Measurements from ENCODE around the gene MYO5C. TPM values are rescaled to one million over a fixed set of nuclear protein-coding genes. Genes with fewer than 3 reads are reported as not detected.

MYO5C gene
- total and polyA plus RNA-seq, 2 of the 4 experiments (the other 2 are of a cell fraction) = under 0.01 to 0.03 TPM

DNA sequence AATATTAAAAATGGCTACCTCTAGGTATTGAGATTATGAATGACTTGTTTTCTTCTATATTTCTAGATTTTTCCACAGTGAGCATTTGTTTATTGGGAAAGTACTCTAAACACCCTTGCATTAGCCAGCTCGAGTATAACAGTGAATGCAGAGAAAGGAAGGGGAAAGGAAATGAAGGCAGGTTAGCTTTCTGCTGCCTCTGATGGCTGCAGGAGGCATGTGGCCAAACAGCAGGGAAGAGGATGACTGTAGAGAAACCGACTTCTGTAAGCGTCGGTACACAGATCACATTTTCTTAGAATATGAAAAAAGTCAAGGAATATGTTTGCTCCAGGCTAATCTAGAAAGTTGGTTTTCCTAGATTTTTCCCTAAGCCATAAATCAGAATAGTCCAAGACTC, 124.2 kb downstream of the MYO5C start:
- Histone ChIP-seq H2AK5ac (ENCODE audit: low read depth, low read length) (no peak overlapping the region), H4K8ac (ENCODE audit: low read depth in 2 of 2, low read length in 2 of 2) (no peak overlapping the region), H2BK120ac (ENCODE audit: low read depth, low read length) (no peak overlapping the region), H3K14ac (replicated peaks; ENCODE audit: low read depth, low read length) (no peak overlapping the region), H3K4me3 (ENCODE audit: insufficient read depth, low read depth, low read length) (no peak overlapping the region), H3K79me1 (ENCODE audit: low read depth in 1 of 2, low read length in 2 of 2) (peaks cover 5 to 24% of the 10 kb centered on the region in 2 experiments; a peak in 3 of 4 replicates), H2BK15ac (ENCODE audit: low read depth, low read length) (no peak overlapping the region), H3K9ac (ENCODE audit: low read depth, low read length) (no peak overlapping the region), H3K4me2 (ENCODE audit: low read depth, low read length) (no peak overlapping the region; the same call in 1 of the 2 replicates), H3K27ac (ENCODE audit: insufficient read depth, low read length) (no peak overlapping the region), H2AK9ac (replicated peaks; ENCODE audit: low read depth, low read length, poor library complexity) (no peak overlapping the region), H3K4ac (ENCODE audit: low read depth, low read length) (no peak overlapping the region), H3K27me3 (ENCODE audit: control insufficient read depth, insufficient read depth, low read length) (no peaks in the 10 kb centered on the region), H3K56ac (ENCODE audit: extremely low read depth, insufficient read depth, low read length) (no peak overlapping the region), H4K5ac (ENCODE audit: low read depth, low read length) (no peak overlapping the region), H4K20me1 (ENCODE audit: insufficient read depth, low read length) (no peaks in the 10 kb centered on the region), H3K9me3 (ENCODE audit: control insufficient read depth, insufficient read depth, low read length) (no peaks in the 10 kb centered on the region), H2BK20ac (ENCODE audit: low read depth, low read length) (no peak overlapping the region), H3K4me1 (ENCODE audit: control insufficient read depth, insufficient read depth, low read length) (no peaks in the 10 kb centered on the region), H3K9me1 (ENCODE audit: insufficient read depth, low read length) (no peaks in the 10 kb centered on the region; the same call in 1 of the 2 replicates), H4K91ac (ENCODE audit: insufficient read depth, low read depth, low read length) (no peak overlapping the region), H2AFZ (replicated peaks; ENCODE audit: low read length, poor library complexity) (no peak overlapping the region), H3K23ac (ENCODE audit: low read depth, low read length) (no peak overlapping the region), H3K36me3 (ENCODE audit: control insufficient read depth, insufficient read depth, low read length) (no peaks in the 10 kb centered on the region), H2BK5ac (ENCODE audit: low read depth, low read length, poor library complexity, severe bottlenecking) (no peak overlapping the region), H3K18ac (ENCODE audit: low read depth, low read length) (no peak overlapping the region)
- ChIA-PET CTCF (interaction anchor here (0.6 to 1.4 kb wide), 5 partner anchors 20 to 1389 kb away, joined by 3 to 5 read pairs (median 3); no protein-coding TSS in a partner anchor), POLR2A (ENCODE audit: unreplicated experiment) (interaction anchor here (0.6 kb wide), 1 partner anchor 74 kb away, joined by 3 read pairs; no protein-coding TSS in a partner anchor)
- WGBS, 2 experiments (ENCODE audit: extremely low coverage in 2 of 2, insufficient read length in 1 of 2) = 17% methylated on average over 3 of the region's 4 CpGs; no CpG with 5 or more reads in 1 of the 2 experiments
- dilution Hi-C loops (cut with HindIII; ENCODE audit: low sequenced_read_pairs, unreplicated experiment) = no loop called here
- ATAC-seq (ENCODE audit: low read depth) (peak; percentile 64; the same call in 1 of the 2 replicates), DNase-seq (peak; percentile 24)
- no TSS peak for BruUV-seq (replicated peaks)
- intact Hi-C loops (cut with micrococcal nuclease) = no loop called here
- TF ChIP-seq USF2 (IDR thresholded peaks at IDR 0.05; ENCODE audit: low read depth, low read length) = no peak
- TF ChIP-seq POLR2A (IDR thresholded peaks at IDR 0.05; ENCODE audit: low read depth, low read length) = no peak
- TF ChIP-seq, protein P1, sequence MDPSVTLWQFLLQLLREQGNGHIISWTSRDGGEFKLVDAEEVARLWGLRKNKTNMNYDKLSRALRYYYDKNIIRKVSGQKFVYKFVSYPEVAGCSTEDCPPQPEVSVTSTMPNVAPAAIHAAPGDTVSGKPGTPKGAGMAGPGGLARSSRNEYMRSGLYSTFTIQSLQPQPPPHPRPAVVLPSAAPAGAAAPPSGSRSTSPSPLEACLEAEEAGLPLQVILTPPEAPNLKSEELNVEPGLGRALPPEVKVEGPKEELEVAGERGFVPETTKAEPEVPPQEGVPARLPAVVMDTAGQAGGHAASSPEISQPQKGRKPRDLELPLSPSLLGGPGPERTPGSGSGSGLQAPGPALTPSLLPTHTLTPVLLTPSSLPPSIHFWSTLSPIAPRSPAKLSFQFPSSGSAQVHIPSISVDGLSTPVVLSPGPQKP (IDR thresholded peaks at IDR 0.05; ENCODE audit: borderline replicate concordance, low read depth, low read length) = no peak
- no peak for TF ChIP-seq MXI1 (IDR thresholded peaks at IDR 0.05; ENCODE audit: borderline replicate concordance, low read depth, low read length)
- TF ChIP-seq MAZ (IDR thresholded peaks at IDR 0.05; ENCODE audit: borderline replicate concordance, low read depth, low read length) = no peak
- TF ChIP-seq NFE2L2 (IDR thresholded peaks at IDR 0.05; ENCODE audit: low read depth, low read length) = no peak
- TF ChIP-seq CTCF (conservative IDR thresholded peaks at IDR 0.05; ENCODE audit: low read depth, low read length) = no peak
- no peak for TF ChIP-seq RFX5 (IDR thresholded peaks at IDR 0.05; ENCODE audit: low read depth, low read length)
- TF ChIP-seq BHLHE40 (IDR thresholded peaks at IDR 0.05; ENCODE audit: low read depth, low read length) = no peak
- no peak for TF ChIP-seq RCOR1 (IDR thresholded peaks at IDR 0.05; ENCODE audit: insufficient replicate concordance, low read length)
- no peak for TF ChIP-seq SMC3 (IDR thresholded peaks at IDR 0.05; ENCODE audit: low read depth, low read length)
- no peak for TF ChIP-seq CHD1 (IDR thresholded peaks at IDR 0.05; ENCODE audit: low read depth, low read length)
- TF ChIP-seq FOS (IDR thresholded peaks at IDR 0.05; ENCODE audit: low read depth, low read length) = no peak
- TF ChIP-seq RAD21 (IDR thresholded peaks at IDR 0.05; ENCODE audit: low read length) = no peak
- no peak for TF ChIP-seq MAFK (IDR thresholded peaks at IDR 0.05; ENCODE audit: low read depth, low read length)
- no peak for TF ChIP-seq CEBPB (IDR thresholded peaks at IDR 0.05; ENCODE audit: low read depth, low read length)
- in situ Hi-C loops (cut with MboI; ENCODE audit: low sequenced_read_pairs) = no loop called here
